Uterus (tissue), 4 donors: ENCODE measurements around the gene OR2AP1. TPM values are rescaled to one million over a fixed set of nuclear protein-coding genes. Genes with fewer than 3 reads are reported as not detected.
"Not testable (repeated sequence)": the region's sequence is repeated elsewhere in the genome, so short reads cannot be mapped to it uniquely, and the experiment has no call there.

Source experiments
- DNase-seq, 2 donors: peaks; one replicate each; pipeline ENCODE4 v3.0.0-alpha.2; 2019 to 2020
- H3K27ac ChIP-seq, 2 donors: fragments of 200-600 bp; sonication (generic); 1 replicate in 1 of 2; 2 replicates in 1 of 2; pipeline ENCODE4 v1.5.1; 2016 to 2018
- H3K27me3 ChIP-seq, 2 donors: fragments of 200-600 bp; sonication (generic); one replicate each; pipeline ENCODE4 v1.5.1; 2018 to 2019; ENCODE audit warnings: control low read depth in 1 of 2
- H3K36me3 ChIP-seq, 2 donors: fragments of 200-600 bp; sonication (generic); one replicate each; pipeline ENCODE4 v1.5.1; 2019; ENCODE audit warnings: control low read depth in 1 of 2
- H3K4me1 ChIP-seq, 2 donors: fragments of 200-600 bp; sonication (generic); one replicate each; pipeline ENCODE4 v1.5.1; 2018 to 2019; ENCODE audit warnings: control low read depth in 1 of 2
- H3K4me3 ChIP-seq, 2 donors: fragments of 200-600 bp; sonication (generic); 1 replicate in 1 of 2; 2 replicates in 1 of 2; pipeline ENCODE4 v1.5.1; 2018 to 2019; ENCODE audit warnings: mild to moderate bottlenecking in 1 of 2
- H3K9me3 ChIP-seq, 2 donors: fragments of 200-600 bp; sonication (generic); one replicate each; pipeline ENCODE4 v1.5.1; 2019; ENCODE audit warnings: control low read depth in 1 of 2
- CTCF ChIP-seq, 4 experiments: fragments of 200-600 bp in 2 of 4; fragments of 450-650 bp in 2 of 4; sonication (generic) in 2 of 4; IDR thresholded peaks; one replicate each; pipeline ENCODE4 v1.5.1; 2016 to 2019; ENCODE audit warnings: antibody characterized with exemption in 4 of 4, mild to moderate bottlenecking in 2 of 4, moderate library complexity in 1 of 4
- POLR2A ChIP-seq, 2 donors: fragments of 450-650 bp; IDR thresholded peaks; one replicate each; pipeline ENCODE4 v1.6.1; 2016; ENCODE audit warnings: antibody characterized with exemption in 2 of 2, mild to moderate bottlenecking in 1 of 2, moderate library complexity in 1 of 2
- intact Hi-C: fragments of 100-400 bp; cut with DNase I; formaldehyde crosslinking; loops from one replicate; pipeline ENCODE4 v1.15.1; 2023; ENCODE audit warnings: low total_unique reads
- total RNA-seq, 4 donors: library from RNA; depleted of rRNA in 3 of 4; stranded (reverse); fragments of >200 nt in 3 of 4; gene quantifications; one replicate each; pipeline versions ENCODE4 v1.1.0 to v1.2.4, GENCODE V29; 2014 to 2023
- donor health status: DM: yes; HTN: yes; CAD: no.

Gene OR2AP1
- total RNA-seq, result not detected

GRCh38 chr12:55572168-55572567 is at the start of gene OR2AP1:
OR2AP1 (plus strand) TSS chr12:55572468; CDS start chr12:55574415, 1,947 bp downstream.
- H3K36me3 ChIP-seq, result no peaks in the 10 kb centered on the region
- H3K9me3 ChIP-seq, result no peaks in the 10 kb centered on the region
- no peaks in the 10 kb centered on the region for H3K27me3 ChIP-seq
- TF ChIP-seq CTCF (IDR thresholded peaks at IDR 0.05), result no peak
- TF ChIP-seq POLR2A (IDR thresholded peaks at IDR 0.05), result no peak
- intact Hi-C loops, result no loop called here
- no peak within 1 kb of the TSS for H3K4me3 ChIP-seq
- H3K4me1 ChIP-seq, result no peaks in the 10 kb centered on the region
- DNase-seq, result no peak
- no peak within 1 kb of the TSS for H3K27ac ChIP-seq

GRCh38 chr12:55548235-55548634 is 24.0 kb upstream of the OR2AP1 start:
- H3K4me1 ChIP-seq, H3K9me3 ChIP-seq, H3K27me3 ChIP-seq, intact Hi-C loops, H3K27ac ChIP-seq, DNase-seq, H3K4me3 ChIP-seq, H3K36me3 ChIP-seq: not testable (repeated sequence)

- Histone ChIP-seq H3K27ac (no peak overlapping the region), H3K27me3 (no peaks in the 10 kb centered on the region), H3K4me3 (no peak overlapping the region), H3K36me3 (no peaks in the 10 kb centered on the region), H3K9me3 (no peaks in the 10 kb centered on the region), H3K4me1 (no peaks in the 10 kb centered on the region)
- DNase-seq, result no peak
- intact Hi-C loops, result no loop called here
- TF ChIP-seq POLR2A (IDR thresholded peaks at IDR 0.05) (no peak), CTCF (IDR thresholded peaks at IDR 0.05) (no peak)
These were observed 23.5 kb upstream of the OR2AP1 start for GRCh38 chr12:55548756-55549155.

- Histone ChIP-seq H3K27ac (no peak within 1 kb of the TSS), H3K4me3 (no peak within 1 kb of the TSS), H3K27me3 (no peaks in the 10 kb centered on the region), H3K4me1 (no peaks in the 10 kb centered on the region), H3K36me3 (no peaks in the 10 kb centered on the region), H3K9me3 (no peaks in the 10 kb centered on the region)
- intact Hi-C loops, result no loop called here
- TF ChIP-seq POLR2A (IDR thresholded peaks at IDR 0.05) (no peak), CTCF (IDR thresholded peaks at IDR 0.05) (no peak)
- DNase-seq, result no peak
These were observed 23.0 kb upstream of the OR2AP1 start, which contains the start of gene OR6C4 for GRCh38 chr12:55549302-55549701. OR6C4 (plus strand) TSS chr12:55549602; CDS start chr12:55551227, 1,625 bp downstream.

GRCh38 chr12:55554296-55554695 is 18.0 kb upstream of the OR2AP1 start:
- Histone ChIP-seq H3K27ac (no peak overlapping the region), H3K27me3 (no peaks in the 10 kb centered on the region), H3K4me1 (no peaks in the 10 kb centered on the region), H3K36me3 (no peaks in the 10 kb centered on the region), H3K4me3 (no peak overlapping the region), H3K9me3 (peaks cover 0 to 7% of the 10 kb centered on the region in 2 donors)
- intact Hi-C loops, result no loop called here
- TF ChIP-seq CTCF (IDR thresholded peaks at IDR 0.05), result no peak
- no peak for TF ChIP-seq POLR2A (IDR thresholded peaks at IDR 0.05)
- DNase-seq, result no peak

GRCh38 chr12:55570060-55570459 is 2.2 kb upstream of the OR2AP1 start:
- not testable (repeated sequence) for H3K9me3 ChIP-seq

GRCh38 chr12:55570689-55571088 is 1.6 kb upstream of the OR2AP1 start:
- H3K27me3 ChIP-seq, H3K4me3 ChIP-seq, H3K27ac ChIP-seq, H3K36me3 ChIP-seq, H3K9me3 ChIP-seq, H3K4me1 ChIP-seq, DNase-seq, intact Hi-C loops: not testable (repeated sequence)

More at GRCh38 chr12:55570060-55570459, 2.2 kb upstream of the OR2AP1 start:
- H3K27ac ChIP-seq, DNase-seq, H3K27me3 ChIP-seq, H3K4me1 ChIP-seq, intact Hi-C loops, H3K36me3 ChIP-seq, H3K4me3 ChIP-seq: not testable (repeated sequence)
